ENCODE measurements around the gene ADTRP. TPM values are rescaled to one million over a fixed set of nuclear protein-coding genes. Genes with fewer than 3 reads are reported as not detected.

ADTRP gene
- total and polyA plus RNA-seq, 7 donors: 0.08 TPM; not detected in 5

- H3K4me3 ChIP-seq: no peak overlapping the region
- H3K27ac ChIP-seq: no peak overlapping the region
- ATAC-seq: no peak
- no peaks in the 10 kb centered on the region for H3K27me3 ChIP-seq (ENCODE audit: insufficient read depth in 3 of 3, low read length in 2 of 3)
- DNase-seq: no peak
- no peak for TF ChIP-seq CTCF (IDR thresholded peaks at IDR 0.05)
- intact Hi-C loops (cut with DNase I): loop anchor here in 1 of 2 donors (10.0 kb wide), 1 partner anchor 413 kb away; no protein-coding TSS in a partner anchor
- H3K9me3 ChIP-seq: no peaks in the 10 kb centered on the region
- H3K4me1 ChIP-seq: no peaks in the 10 kb centered on the region
- H3K36me3 ChIP-seq (ENCODE audit: insufficient read depth in 1 of 2, low read depth in 1 of 2): no peaks in the 10 kb centered on the region
- 89 to 93% (median 92%) methylated on average over 3 of the region's 3 CpGs for WGBS, 3 donors
Measured at GRCh38 chr6:11821781-11822180, 43.2 kb upstream of the ADTRP start.

- no peaks in the 10 kb centered on the region for H3K4me1 ChIP-seq
- no peak for DNase-seq
- H3K27me3 ChIP-seq (ENCODE audit: insufficient read depth in 3 of 3, low read length in 2 of 3): no peaks in the 10 kb centered on the region
- no peaks in the 10 kb centered on the region for H3K36me3 ChIP-seq (ENCODE audit: insufficient read depth in 1 of 2, low read depth in 1 of 2)
- no peaks in the 10 kb centered on the region for H3K9me3 ChIP-seq
- H3K27ac ChIP-seq: no peak overlapping the region
- intact Hi-C loops (cut with DNase I): loop anchor here in 1 of 2 donors (10.0 kb wide), 1 partner anchor 414 kb away; no protein-coding TSS in a partner anchor
- ATAC-seq: no peak
- WGBS, 3 donors: 82 to 90% (median 89%) methylated on average over 4 of the region's 4 CpGs
- H3K4me3 ChIP-seq: no peak overlapping the region
- no peak for TF ChIP-seq CTCF (IDR thresholded peaks at IDR 0.05)
Measured at GRCh38 chr6:11820821-11821220, 42.2 kb upstream of the ADTRP start.

- no peaks in the 10 kb centered on the region for H3K4me1 ChIP-seq
- H3K9me3 ChIP-seq: no peaks in the 10 kb centered on the region
- H3K4me3 ChIP-seq: no peak overlapping the region
- ATAC-seq (no peak), DNase-seq (no peak)
- no peaks in the 10 kb centered on the region for H3K36me3 ChIP-seq (ENCODE audit: insufficient read depth in 1 of 2, low read depth in 1 of 2)
- WGBS, 3 donors: 93 to 99% (median 97%) methylated on average over 3 of the region's 3 CpGs
- TF ChIP-seq CTCF (IDR thresholded peaks at IDR 0.05): no peak
- intact Hi-C loops (cut with DNase I): no loop called here
- H3K27ac ChIP-seq: no peak overlapping the region
- H3K27me3 ChIP-seq (ENCODE audit: insufficient read depth in 3 of 3, low read length in 2 of 3): no peaks in the 10 kb centered on the region
Measured at GRCh38 chr6:11819486-11819885, 40.9 kb upstream of the ADTRP start.

GRCh38 chr6:11815231-11815630, 36.6 kb upstream of the ADTRP start:
- Histone ChIP-seq H3K36me3 (ENCODE audit: insufficient read depth in 1 of 2, low read depth in 1 of 2) (no peaks in the 10 kb centered on the region), H3K27me3 (ENCODE audit: insufficient read depth in 3 of 3, low read length in 2 of 3) (no peaks in the 10 kb centered on the region), H3K4me1 (no peaks in the 10 kb centered on the region), H3K27ac (no peak overlapping the region), H3K9me3 (no peaks in the 10 kb centered on the region), H3K4me3 (no peak overlapping the region)
- no peak for ATAC-seq
- no peak for DNase-seq
- TF ChIP-seq CTCF (IDR thresholded peaks at IDR 0.05): no peak
- WGBS, 3 donors: 66 to 83% (median 73%) methylated on average over 1 of the region's 1 CpG
- intact Hi-C loops (cut with DNase I): no loop called here

GRCh38 chr6:11814819-11815218, 36.2 kb upstream of the ADTRP start:
- WGBS, 3 donors: 90 to 93% (median 90%) methylated on average over 4 of the region's 4 CpGs
- Histone ChIP-seq H3K9me3 (no peaks in the 10 kb centered on the region), H3K27me3 (ENCODE audit: insufficient read depth in 3 of 3, low read length in 2 of 3) (no peaks in the 10 kb centered on the region), H3K36me3 (ENCODE audit: insufficient read depth in 1 of 2, low read depth in 1 of 2) (no peaks in the 10 kb centered on the region), H3K4me3 (no peak overlapping the region), H3K27ac (no peak overlapping the region), H3K4me1 (no peaks in the 10 kb centered on the region)
- DNase-seq: no peak
- no peak for TF ChIP-seq CTCF (IDR thresholded peaks at IDR 0.05)
- no peak for ATAC-seq
- intact Hi-C loops (cut with DNase I): no loop called here
